ENCODE measurements around the gene SCAF4. TPM values are rescaled to one million over a fixed set of nuclear protein-coding genes. Genes with fewer than 3 reads are reported as not detected.
A peak's percentile ranks its signal among the peaks of the same experiment; 100 is the strongest.
"Not testable (repeated sequence)": the region's sequence is repeated elsewhere in the genome, so short reads cannot be mapped to it uniquely, and the experiment has no call there.

Gene SCAF4
- total RNA-seq, 1 donor from 2014 or later, result 15.9 TPM

DNA sequence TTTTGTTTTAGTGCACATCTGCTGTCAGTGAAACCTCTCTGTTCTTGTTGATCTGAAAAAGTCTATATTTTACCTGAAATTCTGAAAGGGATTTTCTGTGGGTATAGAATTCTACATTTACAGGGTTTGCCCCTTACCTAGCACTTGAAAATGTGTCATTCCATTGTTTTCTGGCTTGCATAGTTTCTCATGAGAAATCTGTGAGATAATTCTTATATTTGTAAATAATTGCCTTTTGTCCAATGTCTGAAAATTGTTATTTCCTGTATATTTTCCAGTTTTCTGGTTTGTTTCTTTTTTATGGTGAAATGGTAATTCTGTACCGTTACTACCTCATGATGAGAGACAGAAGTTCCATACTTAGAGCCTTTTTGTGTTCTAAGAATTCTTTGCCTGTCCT is 11.8 kb upstream of the SCAF4 start:
- DNase-seq (ENCODE audit: missing footprints) (no peak), ATAC-seq (no peak)
- intact Hi-C loops (cut with DNase I), result no loop called here

DNA sequence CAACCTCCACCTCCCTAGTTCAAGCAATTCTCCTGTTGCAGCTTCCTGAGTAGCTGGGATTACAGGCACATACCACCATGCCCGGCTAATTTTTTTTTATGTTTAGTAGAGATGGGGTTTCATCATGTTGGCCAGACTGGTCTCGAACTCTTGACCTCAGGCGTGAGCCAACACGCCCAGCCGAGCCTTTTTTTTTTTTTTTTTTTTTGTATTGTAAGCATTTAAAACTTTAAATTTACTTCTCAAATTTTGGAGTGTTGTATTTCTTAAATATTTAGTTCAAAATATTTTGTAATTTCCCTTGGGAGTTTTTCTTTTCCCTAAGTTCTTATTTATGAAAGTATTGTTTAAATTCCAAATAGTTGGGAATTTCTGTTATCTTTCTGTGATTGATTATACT is 9.2 kb upstream of the SCAF4 start:
- ATAC-seq, result no peak
- intact Hi-C loops (cut with DNase I), result no loop called here

GRCh38 chr21:31737586-31738397 is 5.9 kb upstream of the SCAF4 start:
- ATAC-seq; intact Hi-C loops (cut with DNase I); DNase-seq (ENCODE audit: missing footprints): not testable (repeated sequence)

More for the DNA sequence above, 9.2 kb upstream of the SCAF4 start:
- no peak for DNase-seq (ENCODE audit: missing footprints)

DNA sequence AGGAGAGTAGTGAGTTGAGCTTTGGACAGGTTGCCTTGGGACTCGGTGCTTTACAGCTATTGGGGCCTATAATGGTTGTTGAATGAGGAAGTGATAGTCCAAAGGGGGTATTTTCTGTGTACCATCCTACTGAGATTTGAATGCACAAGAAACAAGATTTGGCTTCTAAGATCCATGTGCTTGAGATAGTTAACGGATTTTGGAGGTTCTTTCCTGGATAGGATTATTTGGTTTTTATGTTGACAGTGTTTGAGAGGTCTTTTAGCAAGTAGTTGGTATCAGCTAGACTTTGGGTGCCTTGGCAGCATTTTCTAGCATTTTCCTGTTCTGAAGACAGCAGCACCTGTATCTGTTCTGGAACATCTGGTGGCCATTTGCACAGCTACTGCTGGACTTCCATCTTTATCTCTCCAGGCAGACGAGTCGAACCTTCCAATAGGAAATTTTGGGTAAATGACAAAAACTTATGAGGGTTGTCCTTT is 3.6 kb upstream of the SCAF4 start:
- intact Hi-C loops (cut with DNase I), result no loop called here
- no peak for ATAC-seq
- DNase-seq (ENCODE audit: missing footprints), result no peak

GRCh38 chr21:31733551-31734149 is 1.7 kb upstream of the SCAF4 start:
- DNase-seq (ENCODE audit: missing footprints) (no peak), ATAC-seq (no peak)
- intact Hi-C loops (cut with DNase I), result loop anchor here (5.0 kb wide), 1 partner anchor 71 kb away; no protein-coding TSS in a partner anchor

- no peak for ATAC-seq
- intact Hi-C loops (cut with DNase I), result loop anchor here (5.0 kb wide), 1 partner anchor 71 kb away; no protein-coding TSS in a partner anchor
These were observed 956 bp upstream of the SCAF4 start for GRCh38 chr21:31732597-31733550.

DNA sequence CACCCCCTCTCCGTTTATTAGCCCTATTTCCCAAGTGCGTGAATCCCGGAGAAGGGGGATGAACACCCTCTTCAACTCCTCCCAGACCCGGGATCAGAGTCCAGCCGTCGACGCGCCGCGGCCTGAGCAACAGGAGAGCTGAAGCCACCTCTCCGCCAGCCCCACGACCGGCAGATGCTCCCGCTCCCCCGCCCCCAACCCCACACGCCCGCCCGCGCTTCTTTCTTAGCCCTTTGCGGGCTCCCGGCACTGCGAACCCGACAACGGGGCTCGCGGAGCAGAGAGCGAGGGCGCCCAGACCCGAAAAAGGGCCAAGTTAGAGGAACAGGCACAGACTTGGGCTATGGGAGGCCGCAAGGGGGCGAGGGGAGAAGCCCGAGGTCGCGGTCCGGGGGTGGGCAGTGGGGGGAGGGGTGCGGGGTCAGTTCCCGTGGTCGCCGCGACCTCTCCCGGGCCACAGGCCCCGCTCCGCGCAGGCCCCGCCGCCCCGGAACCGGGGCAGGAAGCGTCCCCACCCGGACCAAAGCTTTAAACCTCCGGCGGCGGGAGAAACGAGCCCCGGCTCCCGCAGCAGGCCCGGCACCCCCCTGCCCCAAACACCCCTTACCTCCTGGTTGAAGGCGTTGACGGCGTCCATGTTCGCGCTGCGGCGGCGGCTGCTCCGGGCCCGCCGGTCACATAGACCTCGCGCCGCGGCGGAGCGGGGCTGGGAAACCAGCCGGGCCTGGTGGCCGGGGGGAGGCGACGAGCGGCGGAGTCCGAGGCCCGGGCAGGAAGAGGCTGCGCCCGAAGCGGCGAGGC is 662 bp downstream of the SCAF4 start:
- ATAC-seq (peak; percentile 18), DNase-seq (ENCODE audit: missing footprints) (no peak)
- intact Hi-C loops (cut with DNase I), result loop anchor here (5.0 kb wide), 1 partner anchor 69 kb away; no protein-coding TSS in a partner anchor

More at GRCh38 chr21:31732597-31733550, 956 bp upstream of the SCAF4 start:
- no peak for DNase-seq (ENCODE audit: missing footprints)

DNA sequence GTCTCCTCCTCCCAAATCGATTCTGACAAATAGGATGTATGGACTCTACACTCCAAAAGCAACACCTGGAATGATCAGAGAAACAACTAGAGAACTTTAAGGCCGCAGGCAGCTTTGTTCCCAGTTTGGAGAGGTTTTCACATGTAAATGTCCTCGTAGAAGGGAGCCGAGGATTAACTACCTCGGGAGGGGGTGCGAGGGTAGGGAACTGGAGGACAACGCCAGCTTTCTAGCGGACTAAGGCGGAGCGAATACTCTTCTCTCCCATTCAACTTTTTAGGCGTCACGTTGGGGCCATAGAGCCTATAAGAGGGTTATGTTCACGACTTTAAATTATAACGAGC is 1.2 kb downstream of the SCAF4 start:
- ATAC-seq, result no peak
- no peak for DNase-seq (ENCODE audit: missing footprints)
- intact Hi-C loops (cut with DNase I), result loop anchor here (5.0 kb wide), 1 partner anchor 68 kb away; no protein-coding TSS in a partner anchor

GRCh38 chr21:31729622-31730343 is 2.1 kb downstream of the SCAF4 start:
- intact Hi-C loops (cut with DNase I), result loop anchor here (5.0 kb wide), 1 partner anchor 67 kb away; no protein-coding TSS in a partner anchor
- DNase-seq (ENCODE audit: missing footprints) (no peak), ATAC-seq (no peak)

DNA sequence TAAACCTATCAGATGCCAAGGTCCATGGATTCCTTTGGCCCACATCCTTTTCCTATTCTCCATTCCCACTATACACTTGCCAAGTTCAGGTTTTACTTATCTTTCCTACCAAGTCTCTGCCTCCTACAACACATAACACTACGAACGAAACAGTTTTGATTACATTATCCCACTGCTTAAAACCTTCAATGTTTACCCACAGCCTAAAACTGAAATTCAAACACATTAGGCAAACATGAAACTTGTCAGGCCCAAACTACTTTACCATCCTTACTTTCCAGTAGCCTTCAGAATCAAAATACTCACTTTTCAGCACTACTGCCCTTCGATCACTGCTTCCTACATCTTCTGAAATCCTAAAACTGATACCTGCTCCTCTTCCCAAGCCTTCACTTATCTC is 3.0 kb downstream of the SCAF4 start:
- ATAC-seq (no peak), DNase-seq (ENCODE audit: missing footprints) (no peak)
- intact Hi-C loops (cut with DNase I), result no loop called here

GRCh38 chr21:31728191-31728590 is 3.7 kb downstream of the SCAF4 start:
- intact Hi-C loops (cut with DNase I), result no loop called here
- ATAC-seq (no peak), DNase-seq (ENCODE audit: missing footprints) (no peak)

GRCh38 chr21:31727181-31727580 is 4.7 kb downstream of the SCAF4 start:
- no peak for ATAC-seq
- intact Hi-C loops (cut with DNase I), result no loop called here

GRCh38 chr21:31726407-31726806 is 5.5 kb downstream of the SCAF4 start:
- DNase-seq (ENCODE audit: missing footprints) (no peak), ATAC-seq (no peak)
- intact Hi-C loops (cut with DNase I), result no loop called here

More at GRCh38 chr21:31727181-31727580, 4.7 kb downstream of the SCAF4 start:
- DNase-seq (ENCODE audit: missing footprints), result no peak

GRCh38 chr21:31725202-31725839 is 6.6 kb downstream of the SCAF4 start:
- no peak for ATAC-seq
- intact Hi-C loops (cut with DNase I), result no loop called here
- DNase-seq (ENCODE audit: missing footprints), result no peak

DNA sequence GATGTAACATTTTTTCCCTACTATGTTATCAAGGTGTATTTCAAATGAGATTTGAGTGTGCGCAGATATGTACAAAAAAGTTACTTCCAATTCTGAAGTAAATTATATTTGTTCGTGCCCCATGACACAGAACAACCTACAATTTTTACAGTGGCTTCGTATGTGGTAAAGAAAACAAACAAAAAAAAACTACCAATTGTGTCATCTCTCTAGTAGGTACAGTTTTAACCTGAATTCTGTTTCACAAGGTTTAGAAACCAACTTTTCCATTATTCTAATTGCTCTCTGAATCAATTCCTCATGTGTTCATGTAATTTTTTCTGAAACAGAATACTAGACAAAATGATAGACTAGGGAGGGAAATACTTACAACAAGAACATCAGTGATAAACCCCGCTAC is 7.4 kb downstream of the SCAF4 start:
- no peak for ATAC-seq
- intact Hi-C loops (cut with DNase I), result no loop called here
- DNase-seq (ENCODE audit: missing footprints), result no peak

GRCh38 chr21:31721381-31721780 is 10.5 kb downstream of the SCAF4 start:
- DNase-seq (ENCODE audit: missing footprints), result no peak

GRCh38 chr21:31720739-31721138 is 11.2 kb downstream of the SCAF4 start:
- intact Hi-C loops (cut with DNase I), result no loop called here
- DNase-seq (ENCODE audit: missing footprints), result no peak
- no peak for ATAC-seq

More at GRCh38 chr21:31721381-31721780, 10.5 kb downstream of the SCAF4 start:
- ATAC-seq, result no peak
- intact Hi-C loops (cut with DNase I), result no loop called here
